Fibroblast of the aortic adventitia (primary cell): ENCODE measurements around the gene ARMC10. TPM values are rescaled to one million over a fixed set of nuclear protein-coding genes. Genes with fewer than 3 reads are reported as not detected.

Experiments used
- DNase-seq: peaks from one replicate; pipeline ENCODE4 v3.0.0-alpha.2; 2010; ENCODE audit warnings: low read depth
- H3K4me3 ChIP-seq: 2 replicates; pipeline ENCODE4 v1.5.1; 2011; ENCODE audit warnings: low read depth, mild to moderate bottlenecking, control low read depth, low read length, moderate library complexity
- total RNA-seq: library from RNA; depleted of rRNA; stranded (reverse); fragments of >200 nt; gene quantifications from 2 replicates; pipeline ENCODE4 v1.2.3, GENCODE V29; 2012; ENCODE audit warnings: low replicate concordance
- TF ChIP-seq, protein P1 (sequence below): IDR thresholded peaks from 2 replicates; pipeline ENCODE4 v1.5.1; 2011; ENCODE audit warnings: mild to moderate bottlenecking, low read length, control low read depth, inconsistent platforms; ENCODE audit not compliant: insufficient read depth

ARMC10 gene
- total RNA-seq, 1 donor = 41.2 TPM

DNA sequence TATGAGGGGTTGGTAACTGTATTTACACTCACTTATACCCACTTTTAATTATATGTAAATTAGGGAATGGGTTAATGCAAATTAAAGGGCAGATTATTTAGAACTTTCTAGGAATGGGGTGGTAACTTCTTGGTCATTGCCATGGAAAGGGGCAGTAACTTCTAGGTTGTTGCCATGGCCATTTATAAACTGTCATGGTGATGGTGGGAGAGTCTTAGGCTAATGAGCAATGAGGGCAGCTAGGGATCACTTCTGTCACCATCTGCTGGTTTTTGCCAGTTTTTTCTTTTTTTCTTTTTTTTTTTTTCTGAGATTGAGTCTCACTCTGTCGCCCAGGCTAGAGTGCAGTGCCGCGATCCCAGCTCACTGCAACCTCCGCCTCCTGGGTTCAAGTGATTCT is 40.8 kb downstream of the ARMC10 start:
- H3K4me3 ChIP-seq = no peak overlapping the region
- no peak for DNase-seq
- TF ChIP-seq, protein P1, sequence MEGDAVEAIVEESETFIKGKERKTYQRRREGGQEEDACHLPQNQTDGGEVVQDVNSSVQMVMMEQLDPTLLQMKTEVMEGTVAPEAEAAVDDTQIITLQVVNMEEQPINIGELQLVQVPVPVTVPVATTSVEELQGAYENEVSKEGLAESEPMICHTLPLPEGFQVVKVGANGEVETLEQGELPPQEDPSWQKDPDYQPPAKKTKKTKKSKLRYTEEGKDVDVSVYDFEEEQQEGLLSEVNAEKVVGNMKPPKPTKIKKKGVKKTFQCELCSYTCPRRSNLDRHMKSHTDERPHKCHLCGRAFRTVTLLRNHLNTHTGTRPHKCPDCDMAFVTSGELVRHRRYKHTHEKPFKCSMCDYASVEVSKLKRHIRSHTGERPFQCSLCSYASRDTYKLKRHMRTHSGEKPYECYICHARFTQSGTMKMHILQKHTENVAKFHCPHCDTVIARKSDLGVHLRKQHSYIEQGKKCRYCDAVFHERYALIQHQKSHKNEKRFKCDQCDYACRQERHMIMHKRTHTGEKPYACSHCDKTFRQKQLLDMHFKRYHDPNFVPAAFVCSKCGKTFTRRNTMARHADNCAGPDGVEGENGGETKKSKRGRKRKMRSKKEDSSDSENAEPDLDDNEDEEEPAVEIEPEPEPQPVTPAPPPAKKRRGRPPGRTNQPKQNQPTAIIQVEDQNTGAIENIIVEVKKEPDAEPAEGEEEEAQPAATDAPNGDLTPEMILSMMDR = no peak

DNA sequence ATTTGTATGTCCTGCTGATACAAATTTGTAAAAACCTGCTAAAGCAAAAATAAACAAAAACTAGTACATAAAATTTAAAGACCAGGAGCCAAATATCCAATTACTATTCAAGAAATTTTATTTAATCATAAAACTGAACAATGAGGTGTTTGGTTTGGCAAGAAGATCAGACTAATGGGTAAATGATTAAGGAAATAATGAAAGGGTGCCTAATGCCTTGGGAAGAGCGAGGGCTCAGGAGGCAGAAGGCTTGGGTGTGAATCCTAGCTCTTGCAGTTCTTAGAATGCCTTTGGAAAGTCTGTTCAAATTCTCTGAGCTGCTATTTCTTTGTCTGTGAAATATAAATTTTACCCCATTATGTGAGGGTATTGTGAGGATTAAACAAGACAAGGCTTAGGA is 41.6 kb downstream of the ARMC10 start:
- H3K4me3 ChIP-seq = no peak overlapping the region
- DNase-seq = no peak
- TF ChIP-seq, protein P1 = no peak

DNA sequence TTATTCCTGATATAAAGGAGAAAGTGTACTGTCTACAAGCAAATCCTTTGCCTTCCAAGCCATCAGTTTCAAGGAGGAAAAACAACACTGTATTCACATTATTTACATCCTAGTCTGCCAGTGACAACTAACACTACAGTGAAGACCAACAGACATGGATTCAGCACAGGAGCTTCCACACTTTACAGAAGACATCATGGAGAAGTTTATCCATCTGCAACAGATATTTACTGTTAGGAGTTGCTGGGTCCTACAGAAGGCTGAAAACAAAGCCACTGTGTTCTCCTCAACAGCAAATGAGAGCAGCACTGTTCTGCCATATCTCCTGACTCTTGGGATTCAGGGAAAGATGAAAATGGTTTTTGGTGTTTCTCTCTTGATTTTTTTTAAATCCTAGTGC is 42.1 kb downstream of the ARMC10 start:
- TF ChIP-seq, protein P1 = no peak
- DNase-seq = no peak
- no peak overlapping the region for H3K4me3 ChIP-seq

DNA sequence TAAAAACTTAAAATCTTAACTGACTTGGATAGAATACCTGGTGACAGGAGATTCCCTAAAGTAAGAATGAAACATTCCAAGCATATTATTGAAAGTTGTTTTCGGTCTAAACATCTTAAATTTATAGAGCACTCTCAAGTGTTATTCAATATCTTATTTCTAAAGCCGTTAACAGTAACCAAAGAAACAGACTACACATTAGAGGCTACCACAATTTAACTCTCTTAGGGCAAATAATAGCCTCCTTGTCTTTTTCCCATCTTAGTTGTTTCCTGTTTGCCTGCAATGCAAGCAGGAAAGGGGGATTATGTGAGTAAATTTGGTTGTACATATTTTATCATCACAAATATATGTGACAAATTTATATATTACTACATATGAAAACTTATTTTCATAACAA is 42.5 kb downstream of the ARMC10 start:
- no peak for DNase-seq
- TF ChIP-seq, protein P1 = no peak
- no peak overlapping the region for H3K4me3 ChIP-seq

DNA sequence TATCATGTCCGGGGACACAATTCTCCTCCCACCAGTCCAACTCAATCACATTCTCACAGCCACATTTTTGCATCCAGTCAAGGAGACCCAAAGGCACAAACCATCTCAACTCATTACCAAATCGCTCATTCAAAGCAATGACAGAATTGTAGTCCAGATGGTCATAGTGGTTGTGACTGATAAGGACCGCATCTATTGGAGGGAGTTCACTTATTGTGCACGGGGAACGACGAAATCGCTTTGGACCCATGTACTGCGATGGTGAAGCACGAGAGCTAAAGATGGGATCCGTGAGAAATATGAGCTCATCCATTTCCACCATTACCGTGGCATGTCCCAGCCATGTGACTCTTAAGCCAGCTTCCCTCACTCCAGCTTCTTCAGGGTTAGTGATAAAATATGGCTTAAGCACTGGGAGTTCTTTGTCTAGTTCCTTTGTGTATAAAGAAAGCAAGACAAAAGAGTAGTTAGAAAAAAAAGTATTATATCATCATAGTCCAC is 44.9 kb downstream of the ARMC10 start:
- TF ChIP-seq, protein P1 = no peak
- no peak overlapping the region for H3K4me3 ChIP-seq
- DNase-seq = no peak

DNA sequence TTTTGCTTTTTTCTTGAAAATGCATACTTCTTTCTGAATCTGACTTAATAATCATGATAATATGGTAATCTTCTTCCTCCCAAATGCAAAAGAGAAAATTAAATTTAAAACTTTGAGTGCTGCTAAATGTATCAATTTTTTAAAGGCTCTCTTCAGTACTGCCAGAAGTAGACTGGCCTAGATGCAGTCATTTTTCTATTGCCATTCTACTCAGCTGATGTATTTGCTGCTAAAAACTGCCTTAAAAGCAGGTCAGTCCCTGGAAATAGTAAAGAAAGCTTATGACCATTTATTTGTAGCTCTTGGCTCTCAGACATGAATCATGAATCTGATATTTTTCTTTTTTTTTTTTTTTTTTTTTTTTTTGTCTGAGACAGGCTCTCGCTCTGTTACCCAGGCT is 45.4 kb downstream of the ARMC10 start:
- no peak overlapping the region for H3K4me3 ChIP-seq
- TF ChIP-seq, protein P1 = no peak
- peak; percentile 22 for DNase-seq

DNA sequence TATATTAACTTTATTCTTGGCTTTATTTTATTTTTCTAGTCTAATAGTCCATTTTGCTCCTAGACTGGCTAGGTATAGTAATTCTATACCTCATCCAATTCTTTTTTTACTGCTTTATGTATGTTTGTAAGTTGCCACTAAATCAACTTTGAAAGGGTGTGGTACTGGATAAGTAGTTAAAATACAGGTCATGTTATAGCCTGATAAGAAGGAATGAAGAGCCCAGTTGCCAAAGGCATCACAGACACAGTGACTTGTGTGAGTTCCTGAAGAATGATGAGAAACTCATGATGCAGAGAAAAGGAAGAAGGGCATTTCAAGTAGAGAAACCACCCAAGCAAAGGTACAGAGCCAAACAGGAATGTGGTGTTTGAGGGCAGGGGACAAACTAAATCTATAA is 46.7 kb downstream of the ARMC10 start:
- no peak for DNase-seq
- H3K4me3 ChIP-seq = no peak overlapping the region
- TF ChIP-seq, protein P1 = no peak
